Epithelial cell of esophagus (primary cell): Measurements from ENCODE around the gene PPP2R2C.

Source experiments
- DNase-seq: peaks from one replicate; pipeline ENCODE4 v3.0.0; 2010; ENCODE audit warnings: low read depth
- H3K4me3 ChIP-seq: 2 replicates; pipeline ENCODE4 v1.5.1; 2011; ENCODE audit warnings: mild to moderate bottlenecking, low read length, control low read depth
- CTCF ChIP-seq: IDR thresholded peaks from 2 replicates; pipeline ENCODE4 v1.5.1; 2011; ENCODE audit warnings: low read depth, mild to moderate bottlenecking, low read length, control low read depth, inconsistent platforms; ENCODE audit not compliant: insufficient read depth; ENCODE audit errors: missing control alignments

Gene PPP2R2C

GRCh38 chr4:6307230-6307629 is 165.2 kb downstream of the PPP2R2C start:
- DNase-seq: no peak
- no peak overlapping the region for H3K4me3 ChIP-seq
- no peak for TF ChIP-seq CTCF

- H3K4me3 ChIP-seq: no peak overlapping the region
- DNase-seq: no peak
- no peak for TF ChIP-seq CTCF
Observed at GRCh38 chr4:6306299-6306698, 166.1 kb downstream of the PPP2R2C start.

GRCh38 chr4:6303943-6304342 is 168.5 kb downstream of the PPP2R2C start:
- no peak overlapping the region for H3K4me3 ChIP-seq
- DNase-seq: no peak
- TF ChIP-seq CTCF: no peak

GRCh38 chr4:6302869-6303268 is 169.5 kb downstream of the PPP2R2C start:
- no peak for DNase-seq
- TF ChIP-seq CTCF: no peak
- no peak overlapping the region for H3K4me3 ChIP-seq

- no peak overlapping the region for H3K4me3 ChIP-seq
- TF ChIP-seq CTCF: no peak
- DNase-seq: no peak
Observed at GRCh38 chr4:6301732-6302442, 170.5 kb downstream of the PPP2R2C start.

GRCh38 chr4:6301051-6301731 is 171.2 kb downstream of the PPP2R2C start:
- TF ChIP-seq CTCF: no peak
- no peak for DNase-seq
- no peak overlapping the region for H3K4me3 ChIP-seq
